Progenitor cell of endocrine pancreas (in vitro differentiated cells): ENCODE data around the gene COL15A1. TPM values are rescaled to one million over a fixed set of nuclear protein-coding genes. Genes with fewer than 3 reads are reported as not detected.

Experiments used
- DNase-seq: peaks from one replicate; pipeline ENCODE4 v3.0.0; 2021; ENCODE audit warnings: low spot score; ENCODE audit not compliant: unreplicated experiment
- H3K27ac Mint-ChIP-seq: 2 replicates; pipeline ENCODE4 v1.8.0; 2021; ENCODE audit warnings: mild to moderate bottlenecking, moderate library complexity, mixed read lengths
- H3K27me3 Mint-ChIP-seq: 2 replicates; pipeline ENCODE4 v1.8.0; 2021; ENCODE audit warnings: mixed read lengths
- H3K36me3 Mint-ChIP-seq: 2 replicates; pipeline ENCODE4 v1.8.0; 2022; ENCODE audit warnings: mixed read lengths; ENCODE audit not compliant: insufficient read depth
- H3K4me1 Mint-ChIP-seq: 2 replicates; pipeline ENCODE4 v1.8.0; 2021; ENCODE audit warnings: low read depth, mixed read lengths
- H3K4me3 Mint-ChIP-seq: 2 replicates; pipeline ENCODE4 v1.8.0; 2021; ENCODE audit warnings: low read depth, mild to moderate bottlenecking, moderate library complexity, mixed read lengths
- H3K9me3 Mint-ChIP-seq: 2 replicates; pipeline ENCODE4 v1.8.0; 2021; ENCODE audit warnings: low read depth, mixed read lengths
- total RNA-seq: library from RNA; stranded (reverse); gene quantifications from 2 replicates; pipeline ENCODE4 v1.2.1, GENCODE V29; 2021
- TF ChIP-seq, protein P1 (sequence below): fragments of 200-600 bp; sonication (generic); IDR thresholded peaks from one replicate; pipeline ENCODE4 v1.5.0; 2021; ENCODE audit warnings: antibody characterized with exemption, mild to moderate bottlenecking; ENCODE audit not compliant: unreplicated experiment

COL15A1 gene
- total RNA-seq, 1 donor from 2014 or later: not detected

DNA sequence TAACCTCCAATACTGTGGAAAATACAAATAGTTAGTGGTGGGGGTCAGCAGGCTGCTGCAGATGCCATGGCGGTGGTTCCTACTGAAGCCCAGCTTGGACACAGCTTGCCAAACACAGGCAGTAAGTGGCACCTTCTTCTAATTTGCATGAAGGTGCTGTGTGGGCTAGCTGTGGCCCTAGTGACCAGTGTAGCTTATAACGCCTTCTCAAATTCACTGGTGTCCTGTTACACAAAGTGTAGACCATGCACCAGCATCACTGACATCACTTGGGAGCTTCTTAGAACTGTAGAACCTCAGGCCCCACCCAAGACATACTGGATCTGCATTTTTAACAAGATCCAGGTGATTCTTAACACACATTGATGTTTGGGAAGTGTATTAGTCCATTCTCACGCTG is 102.4 kb downstream of the COL15A1 start:
- peaks cover 12% of the 10 kb centered on the region for H3K4me1 Mint-ChIP-seq
- H3K9me3 Mint-ChIP-seq: peaks cover 3% of the 10 kb centered on the region
- H3K36me3 Mint-ChIP-seq: no peaks in the 10 kb centered on the region
- DNase-seq: no peak
- no peaks in the 10 kb centered on the region for H3K27me3 Mint-ChIP-seq
- no peak overlapping the region for H3K27ac Mint-ChIP-seq
- TF ChIP-seq, protein P1, sequence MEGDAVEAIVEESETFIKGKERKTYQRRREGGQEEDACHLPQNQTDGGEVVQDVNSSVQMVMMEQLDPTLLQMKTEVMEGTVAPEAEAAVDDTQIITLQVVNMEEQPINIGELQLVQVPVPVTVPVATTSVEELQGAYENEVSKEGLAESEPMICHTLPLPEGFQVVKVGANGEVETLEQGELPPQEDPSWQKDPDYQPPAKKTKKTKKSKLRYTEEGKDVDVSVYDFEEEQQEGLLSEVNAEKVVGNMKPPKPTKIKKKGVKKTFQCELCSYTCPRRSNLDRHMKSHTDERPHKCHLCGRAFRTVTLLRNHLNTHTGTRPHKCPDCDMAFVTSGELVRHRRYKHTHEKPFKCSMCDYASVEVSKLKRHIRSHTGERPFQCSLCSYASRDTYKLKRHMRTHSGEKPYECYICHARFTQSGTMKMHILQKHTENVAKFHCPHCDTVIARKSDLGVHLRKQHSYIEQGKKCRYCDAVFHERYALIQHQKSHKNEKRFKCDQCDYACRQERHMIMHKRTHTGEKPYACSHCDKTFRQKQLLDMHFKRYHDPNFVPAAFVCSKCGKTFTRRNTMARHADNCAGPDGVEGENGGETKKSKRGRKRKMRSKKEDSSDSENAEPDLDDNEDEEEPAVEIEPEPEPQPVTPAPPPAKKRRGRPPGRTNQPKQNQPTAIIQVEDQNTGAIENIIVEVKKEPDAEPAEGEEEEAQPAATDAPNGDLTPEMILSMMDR: no peak
- no peak overlapping the region for H3K4me3 Mint-ChIP-seq

DNA sequence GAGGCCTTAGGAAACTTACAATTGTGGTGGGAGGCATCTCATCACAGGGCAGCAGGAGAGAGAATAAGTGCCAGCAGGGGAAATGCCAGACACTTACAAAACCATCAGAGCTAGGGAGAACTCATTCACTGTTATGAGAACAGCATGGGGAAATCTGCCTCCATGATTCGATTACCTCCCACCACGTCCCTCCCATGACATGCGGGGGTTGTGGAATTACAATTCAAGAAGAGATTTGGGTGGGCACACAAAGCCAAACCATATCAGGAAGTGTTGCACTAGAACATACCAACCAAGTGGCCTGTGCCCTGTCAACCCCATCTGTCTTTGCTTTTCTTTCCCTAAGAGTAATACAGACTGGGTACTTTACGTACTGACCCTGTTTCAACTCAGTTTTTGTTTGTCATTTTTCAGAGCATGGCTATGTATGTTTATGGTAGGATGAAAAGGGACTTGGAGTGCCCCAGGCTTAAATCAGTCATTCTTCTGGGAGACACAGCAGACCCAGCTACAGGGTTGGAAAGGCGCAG is 102.9 kb downstream of the COL15A1 start:
- TF ChIP-seq, protein P1: no peak

DNA sequence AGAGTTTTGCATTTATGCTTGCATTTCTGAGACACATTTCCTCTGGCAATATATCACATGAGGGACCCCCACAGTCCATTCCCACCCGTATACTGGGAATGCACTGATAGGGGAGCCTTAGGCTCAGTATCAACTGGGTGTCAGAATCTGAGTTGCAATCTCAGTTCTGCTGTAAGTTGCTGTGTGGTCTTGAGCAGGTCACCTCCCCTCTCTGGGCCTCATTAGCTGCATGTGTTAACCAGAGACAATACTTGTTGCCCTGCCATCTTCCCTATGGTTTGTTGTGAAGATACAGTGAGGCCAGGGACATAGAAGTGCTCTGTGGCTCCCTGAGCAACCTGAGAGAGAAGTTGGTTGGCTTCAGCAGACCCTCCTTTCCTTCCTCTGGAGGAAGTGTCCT is 105.5 kb downstream of the COL15A1 start:
- H3K27ac Mint-ChIP-seq: no peak overlapping the region
- H3K36me3 Mint-ChIP-seq: no peaks in the 10 kb centered on the region
- TF ChIP-seq, protein P1: no peak
- no peak for DNase-seq
- H3K4me3 Mint-ChIP-seq: no peak overlapping the region
- H3K4me1 Mint-ChIP-seq: peaks cover 20% of the 10 kb centered on the region
- no peaks in the 10 kb centered on the region for H3K27me3 Mint-ChIP-seq
- H3K9me3 Mint-ChIP-seq: peaks cover under 1% of the 10 kb centered on the region

More for the DNA sequence above, 102.9 kb downstream of the COL15A1 start:
- Mint-ChIP-seq H3K9me3 (peaks cover 3% of the 10 kb centered on the region), H3K36me3 (no peaks in the 10 kb centered on the region), H3K4me3 (no peak overlapping the region), H3K27me3 (no peaks in the 10 kb centered on the region), H3K4me1 (peaks cover 16% of the 10 kb centered on the region), H3K27ac (no peak overlapping the region)
- DNase-seq: no peak

DNA sequence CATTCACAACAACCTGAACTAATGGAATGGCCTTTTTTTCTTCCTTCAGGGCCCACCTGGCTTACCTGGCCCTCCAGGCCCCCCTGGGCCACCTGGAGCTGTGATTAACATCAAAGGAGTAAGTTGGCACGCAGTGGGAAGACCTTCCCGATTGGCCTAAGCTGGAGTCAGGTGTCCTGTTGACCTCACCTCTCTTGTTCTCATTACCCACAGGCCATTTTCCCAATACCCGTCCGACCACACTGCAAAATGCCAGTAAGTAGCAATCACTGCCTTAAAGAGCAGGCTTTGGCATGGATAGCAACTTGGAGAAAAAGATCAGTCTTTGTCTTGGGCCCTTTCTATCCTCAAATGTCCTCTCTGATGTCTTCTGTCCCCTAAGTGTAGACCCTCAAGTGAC is 105.9 kb downstream of the COL15A1 start:
- Mint-ChIP-seq H3K4me3 (no peak overlapping the region), H3K27me3 (no peaks in the 10 kb centered on the region)

DNA sequence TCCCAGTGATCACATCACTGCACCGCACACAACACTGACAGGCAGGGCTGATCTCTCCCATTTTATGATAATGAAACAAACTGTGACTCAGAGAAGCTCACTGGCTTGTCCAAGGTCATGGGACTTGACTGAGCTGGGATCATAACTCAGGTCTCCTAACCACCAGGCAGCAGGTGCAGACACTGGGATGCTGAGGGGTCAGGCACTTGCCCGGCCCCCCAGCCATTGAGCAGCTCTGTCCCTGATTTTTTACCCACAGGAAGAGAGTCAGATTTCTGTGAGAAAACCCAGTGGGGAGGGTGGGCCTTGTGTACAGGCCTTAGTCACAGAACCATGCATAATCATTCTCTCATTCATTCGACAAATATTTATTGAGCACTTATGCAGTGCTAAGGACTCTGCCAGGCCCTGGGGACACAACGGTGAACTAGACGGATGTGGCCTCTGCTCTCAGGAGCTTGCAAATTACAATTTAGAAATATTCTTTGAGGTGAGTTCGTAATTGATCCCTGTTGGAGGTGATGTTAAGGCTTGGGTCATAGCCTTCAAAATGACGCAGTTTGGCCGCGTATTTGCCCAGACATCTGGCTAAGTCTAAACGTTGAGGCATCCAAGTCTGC is 106.7 kb downstream of the COL15A1 start:
- Mint-ChIP-seq H3K36me3 (no peaks in the 10 kb centered on the region), H3K27ac (no peak overlapping the region)

More for the DNA sequence above, 105.9 kb downstream of the COL15A1 start:
- Mint-ChIP-seq H3K27ac (no peak overlapping the region), H3K36me3 (no peaks in the 10 kb centered on the region), H3K4me1 (peaks cover 20% of the 10 kb centered on the region), H3K9me3 (no peaks in the 10 kb centered on the region)
- TF ChIP-seq, protein P1: no peak
- DNase-seq: no peak

More for the DNA sequence above, 106.7 kb downstream of the COL15A1 start:
- TF ChIP-seq, protein P1: no peak
- DNase-seq: no peak
- H3K4me1 Mint-ChIP-seq: peaks cover 20% of the 10 kb centered on the region
- no peak overlapping the region for H3K4me3 Mint-ChIP-seq
- no peaks in the 10 kb centered on the region for H3K9me3 Mint-ChIP-seq
- H3K27me3 Mint-ChIP-seq: no peaks in the 10 kb centered on the region
